Osteoblast (primary cell): ENCODE data around the gene CDC34. TPM values are rescaled to one million over a fixed set of nuclear protein-coding genes. Genes with fewer than 3 reads are reported as not detected.

Source experiments
- DNase-seq: peaks from one replicate; pipeline ENCODE4 v3.0.0; 2011; ENCODE audit warnings: low spot score, mixed read lengths; ENCODE audit not compliant: insufficient read length; ENCODE audit errors: missing footprints
- H2AFZ ChIP-seq: 2 replicates; pipeline ENCODE4 v1.6.0; 2011; ENCODE audit warnings: mild to moderate bottlenecking, low read length
- H3K27ac ChIP-seq: 2 replicates; pipeline ENCODE4 v1.5.1; 2011; ENCODE audit warnings: mild to moderate bottlenecking, low read depth, low read length, moderate library complexity
- H3K27me3 ChIP-seq: 2 replicates; pipeline ENCODE4 v1.6.0; 2012; ENCODE audit warnings: mild to moderate bottlenecking, control low read depth, inconsistent platforms, low read length, moderate library complexity; ENCODE audit not compliant: insufficient read depth
- H3K36me3 ChIP-seq: 2 replicates; pipeline ENCODE4 v1.5.1; 2011; ENCODE audit warnings: mild to moderate bottlenecking, low read length, control low read depth, moderate library complexity; ENCODE audit not compliant: insufficient read depth
- H3K4me1 ChIP-seq: 2 replicates; pipeline ENCODE4 v1.5.1; 2011; ENCODE audit warnings: mild to moderate bottlenecking, low read length, control low read depth, moderate library complexity; ENCODE audit not compliant: insufficient read depth
- H3K4me2 ChIP-seq: 2 replicates; pipeline ENCODE4 v1.6.0; 2011; ENCODE audit warnings: mild to moderate bottlenecking, low read length; ENCODE audit not compliant: insufficient read depth
- H3K4me3 ChIP-seq: fragments of 200-600 bp; sonication (generic); 3 replicates; pipeline ENCODE4 v1.5.1; 2012; ENCODE audit warnings: mild to moderate bottlenecking, low read length, inconsistent platforms; ENCODE audit not compliant: insufficient read depth
- H3K79me2 ChIP-seq: 2 replicates; pipeline ENCODE4 v1.6.0; 2012; ENCODE audit warnings: mild to moderate bottlenecking, low read length, control low read depth, inconsistent platforms; ENCODE audit not compliant: insufficient read depth
- H3K9me3 ChIP-seq: 2 replicates; pipeline ENCODE4 v1.5.1; 2011; ENCODE audit warnings: low read depth, low read length, control low read depth
- H4K20me1 ChIP-seq: 2 replicates; pipeline ENCODE4 v1.6.0; 2012; ENCODE audit warnings: mild to moderate bottlenecking, low read length, control low read depth; ENCODE audit not compliant: insufficient read depth
- CTCF ChIP-seq: IDR thresholded peaks from 2 replicates; pipeline ENCODE4 v1.5.1; 2011; ENCODE audit warnings: mild to moderate bottlenecking, low read depth, low read length, moderate library complexity; ENCODE audit errors: extremely low read depth
- total RNA-seq: library from RNA; depleted of rRNA; stranded (reverse); fragments of >200 nt; gene quantifications from 2 replicates; pipeline ENCODE4 v1.2.3, GENCODE V29; 2012

Gene CDC34
- total RNA-seq, 1 donor: 32.9 TPM

- H3K4me1 ChIP-seq: peaks cover 18% of the 10 kb centered on the region
- TF ChIP-seq CTCF: no peak
- peaks cover 23% of the 10 kb centered on the region for H3K27me3 ChIP-seq
- H3K79me2 ChIP-seq: no peaks in the 10 kb centered on the region
- H3K9me3 ChIP-seq: no peaks in the 10 kb centered on the region
- H3K27ac ChIP-seq: no peak overlapping the region
- DNase-seq: no peak
- H3K4me2 ChIP-seq: peak overlapping the region; percentile 48
- no peak overlapping the region for H3K4me3 ChIP-seq
- no peak overlapping the region for H2AFZ ChIP-seq
- H4K20me1 ChIP-seq: peaks cover 27% of the 10 kb centered on the region
- H3K36me3 ChIP-seq: no peaks in the 10 kb centered on the region
These were observed 57.5 kb downstream of the CDC34 start for GRCh38 chr19:588741-589692.

- peaks cover 18% of the 10 kb centered on the region for H3K4me1 ChIP-seq
- no peak within 1 kb of the TSS for H2AFZ ChIP-seq
- H3K4me2 ChIP-seq: peak within 1 kb of the TSS; percentile 48
- no peaks in the 10 kb centered on the region for H3K79me2 ChIP-seq
- no peak within 1 kb of the TSS for H3K27ac ChIP-seq
- no peak for TF ChIP-seq CTCF
- H3K9me3 ChIP-seq: no peaks in the 10 kb centered on the region
- DNase-seq: peak; percentile 89
- H3K27me3 ChIP-seq: peaks cover 23% of the 10 kb centered on the region
- no peak within 1 kb of the TSS for H3K4me3 ChIP-seq
- no peaks in the 10 kb centered on the region for H3K36me3 ChIP-seq
- peaks cover 19% of the 10 kb centered on the region for H4K20me1 ChIP-seq
These were observed 58.3 kb downstream of the CDC34 start, which contains the start of gene HCN2 for GRCh38 chr19:589693-590395. HCN2 (plus strand) TSS chr19:589881; CDS start chr19:589946, 65 bp downstream.

- no peak overlapping the region for H3K4me2 ChIP-seq
- H3K9me3 ChIP-seq: no peaks in the 10 kb centered on the region
- no peak for DNase-seq
- H3K4me3 ChIP-seq: no peak overlapping the region
- no peaks in the 10 kb centered on the region for H3K79me2 ChIP-seq
- no peak overlapping the region for H2AFZ ChIP-seq
- no peak for TF ChIP-seq CTCF
- H3K36me3 ChIP-seq: no peaks in the 10 kb centered on the region
- peaks cover 18% of the 10 kb centered on the region for H3K4me1 ChIP-seq
- peaks cover 18% of the 10 kb centered on the region for H4K20me1 ChIP-seq
- H3K27ac ChIP-seq: no peak overlapping the region
- H3K27me3 ChIP-seq: peaks cover 23% of the 10 kb centered on the region
These were observed 58.8 kb downstream of the CDC34 start for GRCh38 chr19:590396-590745.

GRCh38 chr19:590750-591098, 59.2 kb downstream of the CDC34 start:
- no peak for TF ChIP-seq CTCF
- Histone ChIP-seq H3K36me3 (no peaks in the 10 kb centered on the region), H3K4me1 (peaks cover 18% of the 10 kb centered on the region), H2AFZ (no peak overlapping the region), H3K4me2 (no peak overlapping the region), H3K79me2 (no peaks in the 10 kb centered on the region), H4K20me1 (peaks cover 18% of the 10 kb centered on the region), H3K4me3 (no peak overlapping the region), H3K9me3 (no peaks in the 10 kb centered on the region), H3K27me3 (peaks cover 23% of the 10 kb centered on the region), H3K27ac (no peak overlapping the region)
- DNase-seq: no peak
